Spleen (tissue), 7 donors: Measurements from ENCODE around the gene PPP6R3.

ENCODE experiments used
- POLR2A ChIP-seq, 3 donors: fragments of 450-650 bp; IDR thresholded peaks; one replicate each; pipeline ENCODE4 v1.5.1; 2017; ENCODE audit warnings: antibody characterized with exemption in 3 of 3, mild to moderate bottlenecking in 1 of 3
- POLR2AphosphoS5 ChIP-seq, 3 donors: sonication (generic); formaldehyde crosslinking; IDR thresholded peaks; one replicate each; pipeline ENCODE4 v1.5.1; 2017; ENCODE audit warnings: antibody characterized with exemption in 3 of 3
- TF ChIP-seq, protein P1 (sequence below), 11 experiments: fragments of 200-600 bp in 7 of 11; fragments of 450-650 bp in 4 of 11; sonication (generic) in 4 of 11; IDR thresholded peaks in 8 of 11; conservative IDR thresholded peaks in 3 of 11; 1 replicate in 7 of 11; 2 replicates in 4 of 11; pipeline versions ENCODE4 v1.4.0 to v1.8.0; 2016 to 2021; ENCODE audit warnings: antibody characterized with exemption in 11 of 11, inconsistent platforms in 4 of 11, mild to moderate bottlenecking in 1 of 11
- donor health status: DM: no; HTN: no; CAD: no; lungs with moderate emphysema.
- donor health status: DM: no; HTN: no; CAD: no.
- donor health status: DM: no; HTN: no; CAD: no.

DNA sequence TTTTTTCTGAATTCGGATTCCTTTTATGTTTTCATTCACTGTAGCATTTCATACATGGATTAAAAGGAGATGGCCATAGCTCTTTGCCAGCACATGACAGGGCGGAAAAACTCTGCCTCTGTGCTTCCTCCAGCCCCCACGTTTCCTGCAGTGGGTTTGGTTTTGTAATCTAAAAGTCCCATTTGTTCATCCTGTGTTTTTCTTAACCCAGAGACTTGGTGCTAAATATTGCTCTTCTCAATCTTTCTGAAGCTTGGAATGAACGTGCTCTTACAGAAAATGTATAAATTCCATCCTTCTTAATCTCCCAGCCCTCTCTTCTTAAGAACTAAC is 89.9 kb downstream of the PPP6R3 start:
- TF ChIP-seq, protein P1, sequence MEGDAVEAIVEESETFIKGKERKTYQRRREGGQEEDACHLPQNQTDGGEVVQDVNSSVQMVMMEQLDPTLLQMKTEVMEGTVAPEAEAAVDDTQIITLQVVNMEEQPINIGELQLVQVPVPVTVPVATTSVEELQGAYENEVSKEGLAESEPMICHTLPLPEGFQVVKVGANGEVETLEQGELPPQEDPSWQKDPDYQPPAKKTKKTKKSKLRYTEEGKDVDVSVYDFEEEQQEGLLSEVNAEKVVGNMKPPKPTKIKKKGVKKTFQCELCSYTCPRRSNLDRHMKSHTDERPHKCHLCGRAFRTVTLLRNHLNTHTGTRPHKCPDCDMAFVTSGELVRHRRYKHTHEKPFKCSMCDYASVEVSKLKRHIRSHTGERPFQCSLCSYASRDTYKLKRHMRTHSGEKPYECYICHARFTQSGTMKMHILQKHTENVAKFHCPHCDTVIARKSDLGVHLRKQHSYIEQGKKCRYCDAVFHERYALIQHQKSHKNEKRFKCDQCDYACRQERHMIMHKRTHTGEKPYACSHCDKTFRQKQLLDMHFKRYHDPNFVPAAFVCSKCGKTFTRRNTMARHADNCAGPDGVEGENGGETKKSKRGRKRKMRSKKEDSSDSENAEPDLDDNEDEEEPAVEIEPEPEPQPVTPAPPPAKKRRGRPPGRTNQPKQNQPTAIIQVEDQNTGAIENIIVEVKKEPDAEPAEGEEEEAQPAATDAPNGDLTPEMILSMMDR (IDR thresholded peaks at IDR 0.05 in 8 of 11, conservative IDR thresholded peaks at IDR 0.05 in 3 of 11): no peak
- TF ChIP-seq POLR2AphosphoS5 (IDR thresholded peaks at IDR 0.05) (no peak), POLR2A (IDR thresholded peaks at IDR 0.05) (no peak)
